Gastroesophageal sphincter (tissue), 4 donors: ENCODE measurements around the gene MEIS3. TPM values are rescaled to one million over a fixed set of nuclear protein-coding genes. Genes with fewer than 3 reads are reported as not detected.

Source experiments
- ATAC-seq: fragments of 150-250 bp; one replicate; pipeline ENCODE4 v1.9.1; 2016; ENCODE audit warnings: mild to moderate bottlenecking, moderate library complexity
- H3K27ac ChIP-seq, 4 donors: fragments of 200-600 bp; sonication (generic) in 3 of 4; 1 replicate in 3 of 4; 2 replicates in 1 of 4; pipeline ENCODE4 v1.5.1; 2016 to 2019
- H3K27me3 ChIP-seq: fragments of 200-600 bp; sonication (generic); one replicate; pipeline ENCODE4 v1.5.1; 2019
- H3K36me3 ChIP-seq, 2 donors: fragments of 200-600 bp; sonication (generic); one replicate each; pipeline ENCODE4 v1.5.1; 2019; ENCODE audit warnings: control low read depth in 1 of 2
- H3K4me1 ChIP-seq, 3 donors: fragments of 200-600 bp; sonication (generic); 1 replicate in 2 of 3; 2 replicates in 1 of 3; pipeline ENCODE4 v1.5.1; 2016 to 2019; ENCODE audit warnings: control low read depth in 2 of 3
- H3K4me3 ChIP-seq, 2 donors: fragments of 200-600 bp; sonication (generic); one replicate each; pipeline ENCODE4 v1.5.1; 2019; ENCODE audit warnings: mild to moderate bottlenecking in 1 of 2, moderate library complexity in 1 of 2
- H3K9me3 ChIP-seq, 3 donors: fragments of 200-600 bp; sonication (generic); one replicate each; pipeline ENCODE4 v1.5.1; 2017 to 2019; ENCODE audit warnings: control low read depth in 2 of 3
- EP300 ChIP-seq: sonication (generic); formaldehyde crosslinking; IDR thresholded peaks from one replicate; pipeline ENCODE4 v1.6.1; 2017; ENCODE audit warnings: antibody characterized with exemption, mild to moderate bottlenecking
- POLR2A ChIP-seq, 2 donors: fragments of 450-650 bp; IDR thresholded peaks; one replicate each; pipeline ENCODE4 v1.6.1; 2017; ENCODE audit warnings: antibody characterized with exemption in 2 of 2, mild to moderate bottlenecking in 2 of 2, moderate library complexity in 1 of 2
- POLR2AphosphoS5 ChIP-seq: sonication (generic); formaldehyde crosslinking; IDR thresholded peaks from one replicate; pipeline ENCODE4 v1.6.1; 2017; ENCODE audit warnings: antibody characterized with exemption
- WGBS, 2 donors: methylation state at CpG; one replicate each; pipeline ENCODE4 v1.1.5; 2018; ENCODE audit warnings: low coverage in 1 of 2; 5-methylcytosine and 5-hydroxymethylcytosine counted together
- total RNA-seq, 4 donors: library from RNA; depleted of rRNA; stranded (reverse); fragments of >200 nt; gene quantifications; one replicate each; pipeline ENCODE4 v1.1.0, GENCODE V29; 2016
- TF ChIP-seq, protein P1 (sequence below), 4 experiments: fragments of 200-600 bp in 2 of 4; fragments of 450-650 bp in 2 of 4; sonication (generic) in 1 of 4; IDR thresholded peaks; one replicate each; pipeline ENCODE4 v1.5.1; 2017 to 2019; ENCODE audit warnings: antibody characterized with exemption in 4 of 4, mild to moderate bottlenecking in 2 of 4, moderate library complexity in 2 of 4

Gene MEIS3
- total RNA-seq, 4 donors from 2014 or later, result 23.5 to 37.2 (median 30.3) TPM

DNA sequence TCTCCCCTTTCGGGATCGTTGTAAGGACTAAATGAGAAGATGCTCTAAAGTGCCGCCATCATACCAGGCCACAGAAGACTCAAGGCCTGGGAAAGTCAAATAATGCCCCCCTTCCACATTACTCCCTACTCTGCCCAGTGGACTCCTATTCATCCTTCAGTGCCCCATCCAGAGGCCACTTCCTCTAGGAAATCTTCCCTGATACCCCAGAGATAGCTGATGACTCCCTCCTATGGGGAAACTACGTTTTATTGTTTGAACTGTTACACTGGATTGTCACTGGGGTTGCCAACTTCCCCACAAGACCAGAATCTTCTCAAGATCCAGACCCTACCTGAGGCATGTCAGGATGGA is 14.2 kb downstream of the MEIS3 start:
- no peak overlapping the region for H3K27ac ChIP-seq
- no peaks in the 10 kb centered on the region for H3K9me3 ChIP-seq
- TF ChIP-seq POLR2AphosphoS5 (no peak), POLR2A (IDR thresholded peaks at IDR 0.05) (no peak), EP300 (no peak)
- TF ChIP-seq, protein P1, sequence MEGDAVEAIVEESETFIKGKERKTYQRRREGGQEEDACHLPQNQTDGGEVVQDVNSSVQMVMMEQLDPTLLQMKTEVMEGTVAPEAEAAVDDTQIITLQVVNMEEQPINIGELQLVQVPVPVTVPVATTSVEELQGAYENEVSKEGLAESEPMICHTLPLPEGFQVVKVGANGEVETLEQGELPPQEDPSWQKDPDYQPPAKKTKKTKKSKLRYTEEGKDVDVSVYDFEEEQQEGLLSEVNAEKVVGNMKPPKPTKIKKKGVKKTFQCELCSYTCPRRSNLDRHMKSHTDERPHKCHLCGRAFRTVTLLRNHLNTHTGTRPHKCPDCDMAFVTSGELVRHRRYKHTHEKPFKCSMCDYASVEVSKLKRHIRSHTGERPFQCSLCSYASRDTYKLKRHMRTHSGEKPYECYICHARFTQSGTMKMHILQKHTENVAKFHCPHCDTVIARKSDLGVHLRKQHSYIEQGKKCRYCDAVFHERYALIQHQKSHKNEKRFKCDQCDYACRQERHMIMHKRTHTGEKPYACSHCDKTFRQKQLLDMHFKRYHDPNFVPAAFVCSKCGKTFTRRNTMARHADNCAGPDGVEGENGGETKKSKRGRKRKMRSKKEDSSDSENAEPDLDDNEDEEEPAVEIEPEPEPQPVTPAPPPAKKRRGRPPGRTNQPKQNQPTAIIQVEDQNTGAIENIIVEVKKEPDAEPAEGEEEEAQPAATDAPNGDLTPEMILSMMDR (IDR thresholded peaks at IDR 0.05), result no peak
- peaks cover 0 to 10% of the 10 kb centered on the region in 2 donors for H3K36me3 ChIP-seq
- H3K4me1 ChIP-seq, result no peaks in the 10 kb centered on the region
- ATAC-seq, result no peak
- 71 to 94% methylated on average over 1 to 4 of the region's 4 CpGs for WGBS, 2 donors
- no peak overlapping the region for H3K4me3 ChIP-seq
- H3K27me3 ChIP-seq, result peaks cover 29% of the 10 kb centered on the region

DNA sequence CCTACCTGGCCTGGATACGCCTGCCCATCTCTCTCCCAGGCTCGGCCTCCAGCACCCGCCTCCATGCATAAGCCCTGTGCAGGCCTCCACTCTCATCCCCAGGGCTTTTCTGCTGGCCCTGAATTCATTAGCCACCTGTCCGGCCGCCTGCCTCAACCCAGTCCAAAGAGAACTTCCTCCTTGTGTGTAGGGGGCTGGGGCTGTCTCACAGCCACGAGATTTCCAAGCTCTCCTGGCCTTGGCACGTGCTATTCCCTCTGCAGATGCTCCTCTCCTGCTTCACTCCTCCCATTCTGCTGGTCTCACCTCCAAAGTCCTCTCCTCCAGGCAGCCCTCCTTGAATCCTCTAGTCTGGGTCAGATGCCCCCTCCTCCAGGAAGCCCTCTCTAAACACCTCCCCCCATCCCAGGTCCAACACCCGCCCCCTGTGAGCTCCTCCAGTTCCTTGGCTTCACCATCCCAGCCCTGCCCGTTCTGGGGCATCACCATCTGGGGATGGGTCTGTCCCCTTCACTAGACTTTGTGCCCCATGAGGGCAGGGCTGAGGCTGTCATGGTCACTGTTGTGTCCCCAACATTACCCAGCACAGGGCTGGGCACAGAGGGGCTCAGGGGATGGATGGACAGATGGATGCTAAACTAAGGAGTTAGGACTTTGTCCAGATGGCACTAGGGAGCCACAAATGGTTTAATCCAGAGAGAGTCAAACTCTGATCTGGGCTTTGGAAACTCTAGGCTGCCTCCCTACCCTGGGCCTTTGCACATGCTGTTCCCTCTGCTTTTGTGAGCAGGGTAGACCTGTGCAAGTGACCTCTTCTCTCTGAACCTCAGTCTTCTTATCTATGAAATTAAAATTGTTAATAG is 14.8 kb downstream of the MEIS3 start:
- ATAC-seq, result no peak
- Histone ChIP-seq H3K4me1 (no peaks in the 10 kb centered on the region), H3K27me3 (peaks cover 29% of the 10 kb centered on the region), H3K36me3 (peaks cover 0 to 10% of the 10 kb centered on the region in 2 donors), H3K4me3 (no peak overlapping the region), H3K27ac (no peak overlapping the region), H3K9me3 (no peaks in the 10 kb centered on the region)
- TF ChIP-seq POLR2A (IDR thresholded peaks at IDR 0.05), result no peak
- TF ChIP-seq EP300, result no peak
- TF ChIP-seq, protein P1 (IDR thresholded peaks at IDR 0.05), result no peak
- TF ChIP-seq POLR2AphosphoS5, result no peak
- 70 to 85% methylated on average over 5 to 6 of the region's 9 CpGs for WGBS, 2 donors

DNA sequence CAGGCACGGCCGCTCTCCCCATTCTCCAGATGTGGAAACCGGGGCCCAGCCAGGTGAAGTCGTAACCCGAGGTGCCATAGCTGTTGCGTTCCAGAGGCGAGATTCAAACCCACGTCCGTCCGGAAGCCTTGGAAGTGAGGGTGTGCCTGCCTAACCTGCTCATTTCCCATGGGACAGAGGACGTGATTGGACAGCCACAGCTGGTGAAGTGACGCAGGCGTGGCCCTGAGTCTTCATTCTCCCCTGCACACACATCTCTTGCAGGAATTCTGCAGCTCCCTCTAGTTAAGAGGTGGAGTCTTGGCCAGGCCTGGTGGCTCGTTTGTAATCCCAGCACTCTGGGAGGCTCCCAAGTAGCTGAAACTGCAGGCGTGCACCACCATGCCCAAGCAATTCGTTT is 16.8 kb downstream of the MEIS3 start:
- WGBS, 2 donors, result 67% methylated on average over 2 of the region's 16 CpGs; no CpG with 5 or more reads in 1 of the 2 donors
- TF ChIP-seq POLR2AphosphoS5, result no peak
- no peak for TF ChIP-seq POLR2A (IDR thresholded peaks at IDR 0.05)
- TF ChIP-seq, protein P1 (IDR thresholded peaks at IDR 0.05), result no peak
- TF ChIP-seq EP300, result no peak
- Histone ChIP-seq H3K9me3 (no peaks in the 10 kb centered on the region), H3K27ac (no peak overlapping the region), H3K4me1 (no peaks in the 10 kb centered on the region), H3K36me3 (peaks cover 0 to 10% of the 10 kb centered on the region in 2 donors), H3K27me3 (peaks cover 38% of the 10 kb centered on the region), H3K4me3 (no peak overlapping the region)
- ATAC-seq, result no peak

DNA sequence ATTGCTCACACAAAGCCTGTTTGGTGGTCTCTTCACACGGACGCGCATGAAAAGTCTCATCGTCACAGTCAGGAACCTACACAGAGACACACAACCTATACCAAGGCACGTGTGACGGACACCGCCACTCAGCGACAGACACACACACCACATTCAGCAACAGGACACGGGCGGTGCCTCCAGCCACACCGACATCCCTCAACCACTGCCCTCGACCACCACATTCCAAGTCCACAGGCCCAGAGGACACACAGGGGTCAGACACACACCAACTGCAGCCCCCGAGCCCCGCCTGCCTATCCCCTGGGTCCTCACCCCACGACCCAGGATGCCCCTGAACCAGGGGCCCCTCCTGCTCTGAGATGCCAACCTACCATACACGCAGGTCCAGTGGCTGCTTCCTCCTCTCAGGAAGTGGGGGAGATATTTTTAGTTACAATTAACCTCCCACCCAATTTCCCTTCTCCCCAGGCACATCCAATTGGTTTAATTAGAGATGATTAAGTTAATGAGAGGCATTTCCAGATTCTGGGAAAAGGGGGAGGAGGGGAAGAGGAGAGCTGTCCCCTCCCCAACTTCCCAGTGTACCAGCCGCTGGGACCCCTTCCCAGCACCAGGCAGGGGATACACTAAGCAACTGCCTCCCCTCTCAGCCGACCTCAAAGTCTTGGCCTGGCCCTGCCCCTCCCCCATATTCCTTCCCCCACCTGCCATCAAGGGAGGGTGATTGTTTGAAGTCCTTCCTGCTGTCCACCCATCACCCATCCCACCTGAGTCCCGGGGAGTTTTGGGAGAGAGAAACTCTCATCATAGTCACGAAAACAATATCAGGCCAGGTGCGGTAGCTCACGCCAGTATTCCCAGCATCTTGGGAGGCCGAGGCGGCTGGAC is 20.4 kb downstream of the MEIS3 start:
- no peak for ATAC-seq
- H3K4me1 ChIP-seq, result no peaks in the 10 kb centered on the region
- H3K4me3 ChIP-seq, result no peak overlapping the region
- WGBS, 2 donors, result 0 to 7% methylated on average over 1 to 4 of the region's 24 CpGs
- no peak overlapping the region for H3K27ac ChIP-seq
- H3K9me3 ChIP-seq, result no peaks in the 10 kb centered on the region
- no peak for TF ChIP-seq POLR2A (IDR thresholded peaks at IDR 0.05)
- TF ChIP-seq EP300, result no peak
- TF ChIP-seq POLR2AphosphoS5, result no peak
- TF ChIP-seq, protein P1 (IDR thresholded peaks at IDR 0.05), result no peak
- no peaks in the 10 kb centered on the region for H3K36me3 ChIP-seq
- peaks cover 19% of the 10 kb centered on the region for H3K27me3 ChIP-seq
